Kidney tubule cell (primary cell): Measurements from ENCODE around the gene CD40.
"Not testable (repeated sequence)": the region's sequence is repeated elsewhere in the genome, so short reads cannot be mapped to it uniquely, and the experiment has no call there.

Source experiments
- DNase-seq: peaks from one replicate; pipeline ENCODE4 v3.0.0-alpha.2; 2018; ENCODE audit warnings: low spot score

The CD40 gene

DNA sequence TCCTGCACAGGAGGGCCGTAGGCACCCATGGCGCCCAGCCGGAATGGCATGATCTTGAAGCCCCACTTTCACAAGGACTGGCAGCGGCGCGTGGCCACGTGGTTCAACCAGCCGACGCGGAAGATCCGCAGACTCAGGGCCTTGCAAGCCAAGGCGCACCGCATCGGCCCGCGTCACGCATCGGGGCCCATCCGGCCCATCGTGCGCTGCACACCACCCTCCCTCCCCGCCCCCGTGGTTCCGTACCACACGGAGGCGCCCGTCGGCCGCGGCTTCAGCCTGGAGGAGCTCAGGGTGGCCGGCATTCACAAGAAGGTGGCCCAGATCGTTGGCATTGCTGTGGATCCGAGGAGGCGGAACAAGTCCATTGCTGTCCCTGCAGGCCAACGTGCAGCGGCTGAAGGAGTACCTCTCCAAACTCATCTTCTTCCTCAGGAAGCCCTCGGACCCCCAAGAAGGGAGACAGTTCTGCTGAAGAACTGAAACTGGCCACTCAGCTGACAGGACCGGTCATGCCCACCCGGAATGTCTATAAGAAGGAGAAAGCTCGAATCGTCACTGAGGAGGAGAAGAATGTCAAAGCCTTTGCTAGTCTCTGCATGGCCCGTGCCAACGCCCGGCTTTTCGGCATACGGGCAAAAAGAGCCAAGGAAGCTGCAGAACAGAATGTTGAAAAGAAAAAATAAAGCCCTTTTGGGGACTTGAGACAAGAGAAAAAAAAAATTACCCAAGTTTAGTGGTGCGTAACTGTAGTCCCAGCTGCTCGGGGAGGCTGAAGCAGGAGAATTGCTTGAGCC lies 18.4 kb upstream of the CD40 start:
- peak; percentile 29 for DNase-seq

DNA sequence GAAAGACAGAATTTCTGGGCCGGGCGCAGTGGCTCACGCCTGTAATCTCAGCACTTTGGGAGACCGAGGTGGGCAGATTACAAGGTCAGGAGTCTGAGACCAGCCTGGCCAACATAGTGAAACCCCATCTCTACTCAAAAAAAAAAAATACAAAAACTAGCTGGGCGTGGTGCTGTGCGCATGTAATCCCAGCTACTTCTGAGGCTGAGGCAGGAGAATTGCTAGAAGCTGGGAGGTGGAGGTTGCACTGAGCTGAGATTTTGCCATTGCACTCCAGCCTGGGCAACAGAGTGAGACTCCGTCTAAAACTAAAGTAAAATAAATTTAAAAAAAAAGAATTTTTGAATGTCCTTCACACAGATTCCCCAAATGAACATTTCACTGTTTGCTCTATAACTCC lies 17.7 kb upstream of the CD40 start:
- DNase-seq, result not testable (repeated sequence)

DNA sequence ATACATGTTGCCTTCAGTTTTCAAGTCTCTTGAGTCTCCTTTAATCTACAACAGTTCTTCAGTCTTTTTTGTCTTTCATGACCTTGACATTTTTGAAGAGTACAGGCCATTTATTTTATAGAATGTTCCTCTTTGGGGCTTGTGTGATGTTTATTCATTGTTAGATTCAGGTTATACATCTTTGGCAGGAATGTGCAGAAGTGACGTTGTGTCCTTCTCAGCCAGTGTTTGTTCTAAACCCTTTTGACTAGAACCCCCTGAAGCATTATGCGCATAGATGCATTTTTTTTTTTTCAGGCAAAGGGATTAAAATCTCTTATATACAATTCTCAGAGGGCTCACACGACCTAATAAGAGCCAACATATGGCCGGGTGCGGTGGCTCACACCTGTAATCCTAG lies 17.1 kb upstream of the CD40 start:
- no peak for DNase-seq

DNA sequence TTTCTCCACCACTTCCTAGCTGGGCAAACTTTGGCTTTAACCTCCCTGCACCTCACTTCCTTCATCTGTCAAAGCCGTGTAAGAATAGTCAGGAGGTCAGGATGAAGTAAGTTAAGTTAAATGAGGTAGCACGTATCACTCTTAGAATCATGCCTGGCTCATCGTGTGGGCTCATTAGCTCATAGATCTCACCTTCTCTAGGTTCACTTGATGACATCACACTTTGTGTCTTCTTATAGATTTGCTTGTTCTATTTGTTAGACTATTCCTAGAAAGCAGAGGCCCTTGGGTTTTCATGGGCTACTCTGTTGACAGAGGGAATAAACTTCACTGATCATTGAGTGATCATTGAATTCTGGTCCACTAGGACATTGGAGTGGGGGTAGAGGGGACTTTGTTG lies 16.2 kb upstream of the CD40 start:
- no peak for DNase-seq

DNA sequence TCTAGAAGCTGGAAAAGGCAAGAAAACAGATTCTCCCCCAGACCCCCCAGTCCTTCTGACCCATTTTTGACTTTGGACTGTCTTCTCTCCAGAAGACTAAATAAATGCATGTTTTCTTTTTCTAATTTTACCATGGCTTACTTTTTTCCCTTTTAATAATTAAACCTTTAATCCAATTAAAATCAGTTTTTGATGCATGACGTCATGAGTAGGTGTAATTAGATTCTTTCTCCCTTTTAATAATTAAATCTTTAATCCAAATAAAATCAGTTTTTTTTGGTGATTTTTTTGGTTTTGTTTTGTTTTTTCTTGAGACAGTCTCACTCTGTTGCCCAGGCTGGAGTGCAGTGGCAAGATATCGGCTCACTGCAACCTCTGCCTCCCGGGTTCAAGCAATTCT lies 15.2 kb upstream of the CD40 start:
- no peak for DNase-seq

DNA sequence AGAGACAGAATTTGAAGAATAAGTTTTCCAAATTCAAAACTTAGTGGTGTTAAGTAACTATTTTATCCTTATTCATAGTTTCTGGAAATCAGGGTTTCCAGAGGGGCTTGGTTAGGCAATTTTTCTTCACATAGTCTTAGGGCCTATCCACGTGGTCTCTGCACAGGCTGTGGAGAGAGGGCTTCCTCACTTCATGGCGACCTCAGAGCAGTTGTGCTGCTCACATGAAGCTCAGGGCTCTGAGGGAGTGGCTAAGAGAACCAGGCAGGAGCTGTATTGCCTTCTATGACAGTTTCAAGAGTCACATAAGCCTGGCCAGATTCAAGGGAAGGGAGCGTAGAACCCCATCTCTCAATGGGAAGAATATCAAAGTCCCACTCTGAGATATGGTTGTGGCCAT lies 13.9 kb upstream of the CD40 start:
- DNase-seq, result no peak

DNA sequence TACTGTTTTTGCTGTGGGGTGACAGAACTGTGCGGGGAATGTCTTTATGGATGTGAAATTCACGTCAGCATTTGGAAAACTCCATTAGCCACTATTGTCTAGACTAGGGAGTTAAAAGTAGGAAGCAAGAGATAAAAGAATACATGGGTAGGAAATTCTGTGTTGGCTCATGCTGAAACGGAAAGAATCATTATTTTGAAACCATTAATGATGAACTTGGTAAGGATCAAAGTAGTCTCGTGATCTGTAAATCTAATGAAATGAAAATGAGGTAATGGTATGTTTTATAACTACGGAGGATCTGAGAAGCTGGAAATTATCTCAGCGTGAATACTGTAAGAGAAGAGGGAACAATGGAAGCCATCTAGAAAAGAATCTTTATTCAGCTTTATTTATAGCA lies 11.1 kb upstream of the CD40 start:
- DNase-seq, result no peak

DNA sequence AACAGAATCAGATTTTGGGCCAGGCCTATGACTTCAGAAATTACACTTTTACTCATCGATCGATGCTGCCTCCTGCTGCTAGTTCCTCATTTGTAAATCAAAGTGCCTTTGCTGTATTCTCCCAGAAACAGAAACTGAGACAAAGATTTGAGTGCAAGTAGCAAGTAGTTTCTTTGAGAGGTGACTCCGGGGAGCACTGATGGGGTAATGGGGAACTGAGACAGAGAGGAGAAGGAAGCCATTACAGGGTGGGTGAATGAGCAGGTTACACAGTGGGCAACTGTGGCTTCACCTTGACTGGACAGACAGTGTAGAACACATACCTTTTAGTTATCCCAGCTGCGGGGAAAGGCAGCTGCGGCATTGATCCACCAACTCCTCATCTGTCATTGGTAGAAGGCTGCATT lies 9.7 kb upstream of the CD40 start:
- DNase-seq, result no peak

DNA sequence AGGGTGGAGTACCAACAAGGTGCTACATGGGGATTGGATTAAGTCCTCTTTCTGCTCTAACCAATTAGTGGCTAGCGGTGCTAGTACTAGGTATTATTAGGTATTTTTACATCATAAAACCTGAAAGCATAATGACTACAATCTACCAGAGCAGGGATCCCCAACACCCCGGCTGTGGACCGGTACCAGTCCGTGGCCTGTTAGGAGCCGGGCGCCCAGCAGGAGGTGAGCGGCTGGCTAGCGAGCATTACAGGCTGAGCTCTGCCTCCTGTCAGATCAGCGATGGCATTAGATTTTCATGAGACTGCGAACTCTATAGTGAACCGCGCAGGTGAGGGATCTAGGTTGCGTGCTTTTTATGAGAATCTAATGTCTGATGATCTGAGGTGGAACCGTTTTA lies 9.1 kb upstream of the CD40 start:
- DNase-seq, result no peak

DNA sequence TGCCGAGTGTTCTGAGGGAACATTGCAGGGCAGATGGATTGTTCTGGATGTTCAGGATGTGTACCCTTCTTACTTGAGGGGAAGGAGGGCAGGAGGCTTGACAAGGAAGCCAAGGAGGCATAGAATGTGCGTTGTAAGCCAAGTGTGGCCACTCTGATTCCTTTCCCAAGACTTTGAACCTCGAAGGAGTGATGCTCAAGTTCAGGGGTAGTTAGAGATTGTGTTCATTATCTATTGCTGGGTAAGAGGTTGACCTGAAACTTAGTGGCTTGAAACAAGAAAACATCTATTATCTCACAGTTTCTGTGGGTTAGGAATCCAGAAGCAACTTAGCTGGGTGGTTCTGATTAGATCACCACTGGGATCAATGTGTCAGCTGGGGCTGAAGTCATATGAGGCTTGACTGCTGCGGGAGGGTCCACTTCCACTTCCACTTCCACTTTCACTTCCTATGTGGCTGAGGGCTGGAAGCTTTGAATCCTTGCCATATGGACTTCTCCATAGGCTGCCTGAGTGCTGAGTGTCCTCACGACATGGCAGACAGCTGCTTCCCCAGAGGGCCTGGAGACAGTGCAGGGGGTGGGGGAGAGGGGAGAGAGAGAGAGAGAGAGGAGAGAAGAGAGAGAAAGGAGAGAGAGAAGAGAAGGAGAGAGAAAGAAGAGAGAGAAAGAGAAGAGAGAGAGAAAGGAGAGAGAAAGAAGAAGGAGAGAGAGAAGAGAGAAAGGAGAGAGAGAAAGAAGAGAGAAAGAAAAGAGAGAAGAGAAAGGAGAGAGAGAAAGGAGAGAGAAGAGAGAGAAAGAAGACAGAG lies 6.9 kb upstream of the CD40 start:
- peak; percentile 34 for DNase-seq

DNA sequence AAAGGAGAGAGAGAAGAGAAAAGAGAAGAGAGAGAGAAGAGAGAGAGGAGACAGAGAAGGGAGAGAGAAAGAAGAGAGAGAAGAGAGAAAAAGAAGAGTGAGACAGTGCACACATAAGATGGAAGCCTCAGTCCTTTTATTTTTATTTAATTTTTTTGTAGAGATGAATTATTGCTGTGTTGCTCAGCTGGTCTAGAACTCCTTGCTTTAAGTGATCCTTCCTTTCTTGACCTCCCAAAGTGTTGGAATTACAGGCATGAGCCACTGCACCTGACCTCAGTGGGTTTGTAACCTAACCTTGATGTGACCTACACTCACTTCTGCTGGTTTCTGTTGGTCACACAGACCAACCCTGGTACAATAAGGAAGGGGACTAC lies 6.3 kb upstream of the CD40 start:
- no peak for DNase-seq

DNA sequence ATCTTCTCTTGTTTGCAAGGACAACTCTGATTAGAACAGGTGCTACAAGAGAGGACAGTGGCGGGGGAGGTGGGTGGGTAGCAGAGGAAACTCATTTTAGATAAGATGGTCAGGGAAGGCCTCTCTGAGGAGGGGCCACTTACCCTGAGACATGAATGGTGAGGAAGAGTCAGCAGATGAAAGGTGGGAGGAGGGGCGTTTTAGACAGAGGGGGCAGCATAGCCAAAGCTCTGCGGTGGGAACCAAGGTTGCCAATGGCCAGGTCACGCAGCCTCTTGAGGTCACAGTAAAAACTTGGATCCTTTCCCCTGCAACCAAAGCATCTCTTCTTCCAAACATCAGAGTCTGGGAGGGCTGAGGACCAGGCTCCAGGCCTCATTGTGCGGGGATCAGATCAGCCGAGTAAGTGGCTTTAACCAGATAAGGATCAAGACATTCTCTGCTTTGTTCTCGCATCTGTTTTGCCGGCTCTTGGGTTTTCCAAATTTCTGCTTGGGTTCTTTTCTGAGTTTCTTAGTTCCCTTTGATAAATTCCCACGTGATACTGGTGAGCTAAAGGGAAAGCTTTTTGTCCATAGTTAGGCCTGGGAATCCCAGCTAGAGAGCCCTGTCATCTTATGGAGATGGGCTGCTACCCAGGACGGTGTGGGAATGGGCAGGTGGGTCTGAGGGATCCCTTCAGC lies 5.5 kb upstream of the CD40 start:
- no peak for DNase-seq

DNA sequence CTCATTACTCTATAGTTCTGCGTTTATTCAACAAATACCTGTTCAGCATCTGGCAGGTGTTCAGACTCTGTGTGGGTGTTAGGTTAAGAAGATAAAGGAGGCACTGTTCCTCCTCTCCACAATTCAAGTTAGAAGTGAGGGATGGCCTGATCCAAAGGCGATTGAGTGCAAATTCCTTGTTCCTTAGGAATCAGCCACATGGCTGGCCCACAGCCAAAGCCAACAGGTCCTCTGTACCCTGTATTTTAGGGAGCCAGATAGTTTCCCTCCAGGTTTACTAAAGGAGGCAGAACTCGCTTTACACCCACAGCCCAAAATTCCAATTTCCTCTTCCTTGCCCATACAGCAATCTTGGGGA lies 5.0 kb upstream of the CD40 start:
- no peak for DNase-seq

DNA sequence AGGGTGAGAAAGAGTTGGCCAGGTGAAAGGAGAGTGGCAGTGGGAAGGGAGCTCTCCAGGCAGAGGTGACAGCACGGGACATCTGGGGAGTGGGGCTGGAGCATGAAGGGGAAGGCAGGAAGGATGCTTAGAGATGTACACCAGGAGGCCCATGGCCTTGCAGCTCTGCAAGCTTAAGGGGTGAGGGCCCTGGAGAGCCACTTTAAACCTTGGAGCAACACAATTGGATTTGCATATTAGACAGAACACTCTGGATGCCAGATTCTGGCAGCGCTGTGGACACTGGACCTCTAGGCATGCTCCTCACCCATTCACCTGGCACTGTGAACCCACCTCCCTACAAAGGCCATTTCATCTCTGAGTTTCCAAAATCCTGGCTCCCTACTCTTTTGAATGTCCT lies 3.7 kb upstream of the CD40 start:
- DNase-seq, result no peak

DNA sequence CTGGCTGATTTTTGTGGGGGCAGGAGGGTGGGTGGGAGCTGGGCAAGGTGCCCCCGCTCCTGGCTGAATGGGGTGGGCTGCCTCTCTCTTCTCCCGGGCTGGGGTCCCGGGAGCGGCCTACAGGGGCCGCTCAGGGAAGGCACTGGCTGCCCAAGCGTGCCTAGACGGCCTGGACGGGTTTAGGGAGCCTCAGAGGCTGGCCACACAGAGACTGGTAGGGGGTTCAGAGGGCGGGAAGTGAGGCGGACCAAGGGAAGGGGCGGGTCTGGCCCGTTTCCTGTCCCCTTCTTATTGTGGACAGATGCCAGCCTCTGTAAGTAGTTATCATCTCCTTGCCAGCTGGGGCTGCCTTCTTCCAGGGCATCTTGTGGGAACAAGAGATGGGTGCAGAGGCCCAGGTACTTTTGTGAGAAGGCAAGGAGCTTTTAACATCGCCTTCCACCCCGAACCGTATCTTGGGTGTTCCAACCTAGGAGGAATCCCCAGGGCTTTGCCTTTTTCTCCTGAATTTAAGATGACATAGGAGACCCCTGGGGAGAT lies 437 bp downstream of the CD40 start:
- peak; percentile 78 for DNase-seq

DNA sequence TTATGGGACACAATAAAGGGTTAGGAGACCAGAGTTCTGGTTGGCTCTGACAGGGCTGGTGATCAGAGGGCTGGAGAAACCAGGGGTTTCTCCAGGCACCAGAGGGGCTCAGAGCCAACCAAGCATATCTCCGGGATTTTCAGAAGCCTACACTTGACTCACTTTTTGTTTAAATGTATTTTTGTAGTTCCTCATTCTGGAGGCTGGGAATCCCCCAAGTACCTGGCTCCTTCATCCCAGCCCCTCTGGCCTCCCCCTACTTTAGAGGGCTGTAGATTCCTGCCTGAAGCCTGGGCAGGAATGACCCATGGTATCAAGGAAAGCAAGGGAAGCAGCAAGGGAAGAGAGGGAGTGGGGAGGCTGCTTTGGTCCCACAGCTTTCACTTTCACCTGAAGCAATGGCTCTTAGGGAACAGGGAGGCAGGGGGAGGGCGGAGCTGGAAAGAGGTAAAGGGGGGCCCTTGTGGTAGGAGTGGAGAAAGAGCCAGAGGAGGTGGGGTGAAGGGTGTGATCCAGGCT lies 973 bp downstream of the CD40 start:
- peak; percentile 82 for DNase-seq

DNA sequence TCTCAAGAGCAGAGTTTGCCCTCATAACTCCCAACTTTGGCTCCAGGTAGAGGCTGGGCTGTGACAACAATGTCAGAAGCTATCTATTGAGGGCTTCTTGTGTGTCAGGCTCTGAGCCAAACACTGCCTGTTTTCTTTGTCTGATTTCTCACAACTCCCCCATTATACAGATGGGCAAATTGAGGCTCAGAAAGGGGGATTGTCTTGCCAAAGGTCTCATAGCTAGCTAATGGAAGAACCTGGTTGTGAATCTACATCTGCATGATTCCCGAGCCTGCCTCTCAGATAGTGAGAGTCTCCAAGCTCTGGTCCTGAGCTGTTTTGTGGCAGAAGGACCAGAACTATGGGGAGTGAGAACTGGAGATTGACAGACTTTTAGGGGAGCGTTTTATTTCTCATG lies 1.4 kb downstream of the CD40 start:
- DNase-seq, result no peak

DNA sequence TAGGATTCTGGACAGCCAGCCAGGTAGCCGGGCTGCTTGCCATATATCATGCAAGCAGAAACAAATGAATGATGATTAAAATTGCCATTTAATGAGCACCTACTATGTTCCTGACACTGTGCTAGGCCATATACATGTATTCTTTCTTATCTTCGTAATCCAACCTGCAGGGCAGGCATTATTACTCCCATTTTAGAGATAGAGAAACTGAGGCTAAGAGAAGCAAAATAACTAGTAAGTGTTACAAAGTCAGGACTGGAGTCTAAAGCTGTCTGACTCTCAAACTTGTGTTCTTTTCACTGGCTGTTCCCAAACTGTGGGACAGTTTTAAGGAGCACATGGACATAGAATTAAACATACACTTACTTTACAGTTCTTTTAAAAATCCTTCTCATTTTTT lies 2.0 kb downstream of the CD40 start:
- no peak for DNase-seq

DNA sequence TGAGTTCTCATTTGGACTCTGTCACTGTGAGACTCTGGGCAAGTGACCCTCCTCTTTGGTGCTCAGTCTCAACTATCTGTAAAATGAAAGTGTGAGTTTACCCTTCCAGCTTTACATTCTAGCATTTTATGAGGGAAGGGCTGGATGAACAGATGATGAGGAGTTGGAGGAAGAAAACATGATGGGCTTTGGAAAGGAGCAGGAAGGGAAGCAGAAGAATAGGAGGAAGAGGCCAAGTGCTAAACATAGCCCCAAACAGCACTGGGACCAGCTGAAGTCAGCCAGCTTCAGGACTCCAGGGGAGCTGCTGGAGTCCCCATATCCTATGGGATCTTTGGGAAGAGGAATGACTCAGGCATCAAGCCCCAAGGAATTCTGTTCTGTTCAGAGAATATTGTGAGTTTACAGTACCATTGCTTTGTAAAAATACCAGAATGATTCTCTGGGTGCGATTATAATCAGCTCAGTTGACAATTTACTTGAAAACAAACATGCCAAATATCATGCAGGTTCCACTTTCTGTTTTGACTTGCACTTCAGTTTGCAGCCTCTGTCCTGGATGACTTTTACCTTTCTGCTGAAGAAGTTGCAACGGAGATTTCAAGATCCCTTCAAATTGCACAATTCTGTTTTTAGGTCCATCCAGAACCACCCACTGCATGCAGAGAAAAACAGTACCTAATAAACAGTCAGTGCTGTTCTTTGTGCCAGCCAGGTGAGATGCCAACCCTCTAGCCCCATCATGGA lies 3.2 kb downstream of the CD40 start:
- DNase-seq, result no peak

DNA sequence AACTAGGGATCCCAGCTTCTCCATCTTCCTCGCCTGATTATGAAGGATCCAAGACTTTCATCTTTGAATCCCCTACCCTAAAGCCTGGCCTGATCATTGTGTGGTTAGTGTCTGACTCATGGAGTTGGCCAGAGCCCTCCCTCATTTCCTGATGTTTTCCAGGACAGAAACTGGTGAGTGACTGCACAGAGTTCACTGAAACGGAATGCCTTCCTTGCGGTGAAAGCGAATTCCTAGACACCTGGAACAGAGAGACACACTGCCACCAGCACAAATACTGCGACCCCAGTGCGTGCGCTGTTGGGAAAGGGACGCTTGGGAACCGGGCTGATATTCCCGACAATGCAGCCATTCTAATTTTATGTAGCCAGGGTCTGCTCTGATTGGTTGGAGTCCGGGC lies 4.0 kb downstream of the CD40 start:
- peak; percentile 89 for DNase-seq

DNA sequence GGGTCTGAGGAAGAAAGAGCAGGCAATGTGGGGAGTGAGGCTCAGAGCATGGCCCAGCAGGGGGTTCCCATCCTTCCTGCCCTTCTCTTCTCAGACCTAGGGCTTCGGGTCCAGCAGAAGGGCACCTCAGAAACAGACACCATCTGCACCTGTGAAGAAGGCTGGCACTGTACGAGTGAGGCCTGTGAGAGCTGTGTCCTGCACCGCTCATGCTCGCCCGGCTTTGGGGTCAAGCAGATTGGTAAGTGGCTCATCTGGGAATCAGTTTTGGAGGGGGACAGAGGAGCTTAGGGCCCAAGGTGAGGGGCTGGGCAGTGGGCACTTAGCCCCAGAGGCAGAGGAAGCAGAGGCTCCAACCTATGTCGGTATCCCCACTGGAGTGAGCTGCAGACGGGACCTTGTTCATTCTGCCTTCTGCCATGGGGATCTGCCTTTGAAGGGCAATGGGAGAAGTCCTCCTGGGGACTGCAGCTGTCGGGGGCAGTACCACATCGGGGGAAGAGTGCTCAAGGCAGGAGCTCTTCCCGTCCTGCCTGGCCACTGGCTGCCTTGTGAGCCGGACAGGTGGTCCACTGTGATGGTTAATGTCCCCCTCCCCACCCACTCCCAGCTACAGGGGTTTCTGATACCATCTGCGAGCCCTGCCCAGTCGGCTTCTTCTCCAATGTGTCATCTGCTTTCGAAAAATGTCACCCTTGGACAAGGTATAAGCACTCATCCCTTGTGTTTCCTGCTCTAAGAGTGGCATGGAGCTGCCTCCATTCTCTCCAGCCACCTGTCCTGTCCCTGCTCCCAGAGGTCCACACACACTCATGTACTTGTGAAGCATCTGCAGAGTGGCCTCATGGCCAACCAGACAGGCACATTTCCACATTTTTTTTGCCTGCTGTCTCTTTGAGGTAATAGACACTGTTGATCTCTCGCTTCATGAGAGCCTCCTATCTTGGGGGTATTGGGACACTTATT lies 4.7 kb downstream of the CD40 start:
- DNase-seq, result no peak
